Thyroid gland (tissue), 4 donors: ENCODE data around the gene PATE4. TPM values are rescaled to one million over a fixed set of nuclear protein-coding genes. Genes with fewer than 3 reads are reported as not detected.

ENCODE experiments used
- DNase-seq, 2 donors: peaks; one replicate each; pipeline ENCODE4 v3.0.0-alpha.2; 2019
- H3K27ac ChIP-seq, 3 donors: fragments of 200-600 bp; sonication (generic); 1 replicate in 2 of 3; 2 replicates in 1 of 3; pipeline ENCODE4 v1.5.1; 2016 to 2019; ENCODE audit warnings: mild to moderate bottlenecking in 1 of 3, moderate library complexity in 1 of 3
- H3K27me3 ChIP-seq: fragments of 200-600 bp; sonication (generic); one replicate; pipeline ENCODE4 v1.5.1; 2019
- H3K36me3 ChIP-seq, 2 donors: fragments of 200-600 bp; sonication (generic); one replicate each; pipeline ENCODE4 v1.5.1; 2016 to 2019
- H3K4me1 ChIP-seq, 2 donors: fragments of 200-600 bp; sonication (generic); one replicate each; pipeline ENCODE4 v1.5.1; 2017 to 2019
- H3K4me3 ChIP-seq, 3 donors: fragments of 200-600 bp; sonication (generic); replicated peaks in 1 of 3; 1 replicate in 2 of 3; 2 replicates in 1 of 3; pipeline ENCODE4 v1.5.1; 2016; ENCODE audit warnings: mild to moderate bottlenecking in 1 of 3
- H3K9me3 ChIP-seq: fragments of 200-600 bp; sonication (generic); one replicate; pipeline ENCODE4 v1.5.1; 2017
- POLR2A ChIP-seq, 2 donors: fragments of 450-650 bp; IDR thresholded peaks; one replicate each; pipeline ENCODE4 v1.6.1; 2017; ENCODE audit warnings: antibody characterized with exemption in 2 of 2, mild to moderate bottlenecking in 2 of 2, moderate library complexity in 1 of 2
- WGBS, 2 donors: methylation state at CpG; one replicate each; pipeline ENCODE4 v1.1.5; 2017; 5-methylcytosine and 5-hydroxymethylcytosine counted together
- intact Hi-C: fragments of 100-400 bp; cut with DNase I; formaldehyde crosslinking; loops from one replicate; pipeline ENCODE4 v1.15.1; 2023
- total RNA-seq, 4 donors: library from RNA; depleted of rRNA; stranded (reverse); fragments of >200 nt; gene quantifications; one replicate each; pipeline ENCODE4 v1.2.3, GENCODE V29; 2016
- TF ChIP-seq, protein P1 (sequence below), 6 experiments: fragments of 200-600 bp in 3 of 6; fragments of 450-650 bp in 3 of 6; sonication (generic) in 3 of 6; IDR thresholded peaks; one replicate each; pipeline ENCODE4 v1.5.1; 2016 to 2019; ENCODE audit warnings: antibody characterized with exemption in 6 of 6, mild to moderate bottlenecking in 2 of 6, inconsistent platforms in 1 of 6, moderate library complexity in 1 of 6

The PATE4 gene
- total RNA-seq: not detected

GRCh38 chr11:125833016-125833415 is at the start of gene PATE4:
TSS of gene PATE4 (plus strand) at chr11:125833316. CDS start at chr11:125833360, 44 bp downstream.
- Histone ChIP-seq H3K36me3 (no peaks in the 10 kb centered on the region), H3K27ac (no peak within 1 kb of the TSS), H3K4me3 (no peak within 1 kb of the TSS), H3K27me3 (no peaks in the 10 kb centered on the region), H3K4me1 (no peaks in the 10 kb centered on the region), H3K9me3 (no peaks in the 10 kb centered on the region)
- WGBS, 2 donors: 57 to 69% methylated on average over 3 of the region's 3 CpGs
- TF ChIP-seq, protein P1, sequence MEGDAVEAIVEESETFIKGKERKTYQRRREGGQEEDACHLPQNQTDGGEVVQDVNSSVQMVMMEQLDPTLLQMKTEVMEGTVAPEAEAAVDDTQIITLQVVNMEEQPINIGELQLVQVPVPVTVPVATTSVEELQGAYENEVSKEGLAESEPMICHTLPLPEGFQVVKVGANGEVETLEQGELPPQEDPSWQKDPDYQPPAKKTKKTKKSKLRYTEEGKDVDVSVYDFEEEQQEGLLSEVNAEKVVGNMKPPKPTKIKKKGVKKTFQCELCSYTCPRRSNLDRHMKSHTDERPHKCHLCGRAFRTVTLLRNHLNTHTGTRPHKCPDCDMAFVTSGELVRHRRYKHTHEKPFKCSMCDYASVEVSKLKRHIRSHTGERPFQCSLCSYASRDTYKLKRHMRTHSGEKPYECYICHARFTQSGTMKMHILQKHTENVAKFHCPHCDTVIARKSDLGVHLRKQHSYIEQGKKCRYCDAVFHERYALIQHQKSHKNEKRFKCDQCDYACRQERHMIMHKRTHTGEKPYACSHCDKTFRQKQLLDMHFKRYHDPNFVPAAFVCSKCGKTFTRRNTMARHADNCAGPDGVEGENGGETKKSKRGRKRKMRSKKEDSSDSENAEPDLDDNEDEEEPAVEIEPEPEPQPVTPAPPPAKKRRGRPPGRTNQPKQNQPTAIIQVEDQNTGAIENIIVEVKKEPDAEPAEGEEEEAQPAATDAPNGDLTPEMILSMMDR (IDR thresholded peaks at IDR 0.05): no peak
- no peak for TF ChIP-seq POLR2A (IDR thresholded peaks at IDR 0.05)
- no peak for DNase-seq
- intact Hi-C loops: no loop called here

DNA sequence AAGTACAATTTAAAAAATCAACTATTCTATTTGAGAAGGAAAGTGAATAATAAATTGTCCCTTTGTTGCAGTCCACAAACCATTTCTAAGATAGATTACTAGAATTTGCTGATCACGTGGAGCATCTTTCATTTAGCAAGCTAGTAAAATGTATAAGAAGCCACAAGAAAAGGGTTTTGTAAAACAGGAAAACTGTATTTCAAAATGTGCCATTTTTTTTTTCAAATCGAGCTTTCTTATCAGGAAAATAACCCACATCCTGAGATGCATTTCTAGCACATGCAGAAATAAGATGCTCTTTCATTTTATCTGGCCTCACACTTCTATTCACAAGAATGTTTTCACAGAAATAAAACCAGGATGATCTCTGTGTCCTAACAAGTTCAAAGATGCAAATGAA is 48.4 kb upstream of the PATE4 start:
- no peak overlapping the region for H3K4me3 ChIP-seq
- no peaks in the 10 kb centered on the region for H3K9me3 ChIP-seq
- H3K27ac ChIP-seq: no peak overlapping the region
- no peaks in the 10 kb centered on the region for H3K36me3 ChIP-seq
- WGBS, 2 donors: 73 to 82% methylated on average over 2 of the region's 2 CpGs
- intact Hi-C loops: no loop called here
- H3K4me1 ChIP-seq: no peaks in the 10 kb centered on the region
- H3K27me3 ChIP-seq: no peaks in the 10 kb centered on the region
- no peak for DNase-seq
- TF ChIP-seq POLR2A (IDR thresholded peaks at IDR 0.05): no peak

- WGBS, 2 donors: 79 to 82% methylated on average over 2 of the region's 2 CpGs
- no peaks in the 10 kb centered on the region for H3K9me3 ChIP-seq
- intact Hi-C loops: no loop called here
- peaks cover 0 to 6% of the 10 kb centered on the region in 2 donors for H3K4me1 ChIP-seq
- H3K36me3 ChIP-seq: no peaks in the 10 kb centered on the region
- H3K27ac ChIP-seq: no peak within 1 kb of the TSS
- no peak for TF ChIP-seq POLR2A (IDR thresholded peaks at IDR 0.05)
- TF ChIP-seq, protein P1 (IDR thresholded peaks at IDR 0.05): no peak
- H3K4me3 ChIP-seq: no peak within 1 kb of the TSS
- no peaks in the 10 kb centered on the region for H3K27me3 ChIP-seq
- no peak for DNase-seq
These were observed 45.3 kb upstream of the PATE4 start, which contains the start of gene PATE3 for GRCh38 chr11:125787827-125788226. TSS of gene PATE3 (plus strand) at chr11:125788127. CDS start at chr11:125788152, 25 bp downstream.

GRCh38 chr11:125790825-125791224 is 42.3 kb upstream of the PATE4 start:
- H3K27me3 ChIP-seq: no peaks in the 10 kb centered on the region
- no peak overlapping the region for H3K27ac ChIP-seq
- no peaks in the 10 kb centered on the region for H3K36me3 ChIP-seq
- no peak for DNase-seq
- no peak overlapping the region for H3K4me3 ChIP-seq
- H3K4me1 ChIP-seq: peaks cover 0 to 6% of the 10 kb centered on the region in 2 donors
- no peak for TF ChIP-seq POLR2A (IDR thresholded peaks at IDR 0.05)
- TF ChIP-seq, protein P1 (IDR thresholded peaks at IDR 0.05): no peak
- intact Hi-C loops: no loop called here
- no peaks in the 10 kb centered on the region for H3K9me3 ChIP-seq
- 62 to 74% methylated on average over 4 of the region's 4 CpGs for WGBS, 2 donors

- TF ChIP-seq POLR2A (IDR thresholded peaks at IDR 0.05): no peak
- TF ChIP-seq, protein P1 (IDR thresholded peaks at IDR 0.05): no peak
- H3K4me3 ChIP-seq: no peak overlapping the region
- H3K9me3 ChIP-seq: no peaks in the 10 kb centered on the region
- no peaks in the 10 kb centered on the region for H3K36me3 ChIP-seq
- no peaks in the 10 kb centered on the region for H3K27me3 ChIP-seq
- intact Hi-C loops: no loop called here
- WGBS, 2 donors: 48 to 60% methylated on average over 4 of the region's 4 CpGs
- no peak overlapping the region for H3K27ac ChIP-seq
- no peaks in the 10 kb centered on the region for H3K4me1 ChIP-seq
- no peak for DNase-seq
These were observed 35.5 kb upstream of the PATE4 start for GRCh38 chr11:125797641-125798040.

DNA sequence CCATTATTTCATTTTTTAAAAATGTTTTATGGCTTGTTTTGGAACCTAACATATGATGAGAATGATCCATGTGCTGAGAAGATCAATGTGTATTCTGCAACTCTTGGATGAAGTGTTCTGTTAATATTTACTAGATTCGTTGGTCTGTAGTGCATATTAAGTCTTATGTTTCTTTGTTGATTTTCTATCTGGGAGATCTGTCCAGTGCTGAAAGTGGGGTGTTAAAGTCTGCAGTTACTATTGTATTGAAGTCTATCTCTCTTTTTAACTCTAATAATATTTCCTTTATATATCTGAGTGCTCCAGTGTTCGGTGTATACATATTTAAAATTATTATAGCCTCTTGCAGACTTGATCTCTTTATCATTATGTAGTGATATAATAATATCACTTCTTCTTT is 33.3 kb upstream of the PATE4 start:
- DNase-seq: no peak
- H3K36me3 ChIP-seq: no peaks in the 10 kb centered on the region
- no peaks in the 10 kb centered on the region for H3K4me1 ChIP-seq
- 36 to 86% methylated on average over 2 of the region's 2 CpGs for WGBS, 2 donors
- no peak overlapping the region for H3K4me3 ChIP-seq
- no peaks in the 10 kb centered on the region for H3K9me3 ChIP-seq
- no peaks in the 10 kb centered on the region for H3K27me3 ChIP-seq
- no peak overlapping the region for H3K27ac ChIP-seq
- intact Hi-C loops: no loop called here
- TF ChIP-seq, protein P1 (IDR thresholded peaks at IDR 0.05): no peak
- no peak for TF ChIP-seq POLR2A (IDR thresholded peaks at IDR 0.05)
